ENCODE results near the gene MED27. TPM values are rescaled to one million over a fixed set of nuclear protein-coding genes. Genes with fewer than 3 reads are reported as not detected.

Gene MED27
- total RNA-seq, 1 donor from 2014 or later = 17.7 TPM

DNA sequence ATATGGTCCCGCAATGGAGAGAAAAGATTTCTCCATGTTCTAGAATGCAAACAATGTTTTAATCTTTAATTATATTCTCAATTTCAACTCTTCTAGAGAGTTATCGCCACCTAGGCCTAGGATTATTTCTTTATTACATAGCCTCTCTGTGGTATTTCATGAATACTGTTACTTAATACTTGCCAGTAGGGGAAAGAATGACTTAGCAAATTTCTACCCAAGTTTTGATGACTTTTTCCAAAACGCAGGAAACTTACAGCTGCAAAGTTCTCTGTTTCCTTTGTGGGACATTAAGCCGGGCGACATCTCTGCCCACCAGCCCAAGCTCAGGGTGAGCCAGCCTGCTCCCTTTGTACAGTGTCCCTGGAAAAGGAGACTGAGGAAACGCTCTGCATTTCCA, 73.8 kb downstream of the MED27 start:
- H3K27me3 ChIP-seq = no peaks in the 10 kb centered on the region
- DNase-seq (ENCODE audit: extremely low spot score in 2 of 2) = no peak
- no peak overlapping the region for H3K4me3 ChIP-seq
- no peak for TF ChIP-seq POLR2AphosphoS5 (IDR thresholded peaks at IDR 0.05; ENCODE audit: insufficient read depth in 1 of 2, low read depth in 1 of 2)
- no peak for TF ChIP-seq CTCF (IDR thresholded peaks at IDR 0.05)
- TF ChIP-seq POLR2A (IDR thresholded peaks at IDR 0.05) = no peak
- peaks cover 32% of the 10 kb centered on the region for H3K4me1 ChIP-seq
- no peak overlapping the region for H3K27ac ChIP-seq
- H3K36me3 ChIP-seq = no peaks in the 10 kb centered on the region
- intact Hi-C loops (cut with DNase I) = no loop called here
- H3K9me3 ChIP-seq = no peaks in the 10 kb centered on the region

GRCh38 chr9:132004323-132004722, 75.3 kb downstream of the MED27 start:
- H3K9me3 ChIP-seq = no peaks in the 10 kb centered on the region
- no peak for TF ChIP-seq POLR2AphosphoS5 (IDR thresholded peaks at IDR 0.05; ENCODE audit: insufficient read depth in 1 of 2, low read depth in 1 of 2)
- TF ChIP-seq CTCF (IDR thresholded peaks at IDR 0.05) = no peak
- no peak for TF ChIP-seq POLR2A (IDR thresholded peaks at IDR 0.05)
- H3K4me1 ChIP-seq = peaks cover 32% of the 10 kb centered on the region
- intact Hi-C loops (cut with DNase I) = no loop called here
- no peak overlapping the region for H3K4me3 ChIP-seq
- no peak overlapping the region for H3K27ac ChIP-seq
- H3K27me3 ChIP-seq = no peaks in the 10 kb centered on the region
- no peak for DNase-seq (ENCODE audit: extremely low spot score in 2 of 2)
- H3K36me3 ChIP-seq = no peaks in the 10 kb centered on the region

GRCh38 chr9:132003896-132004295, 75.8 kb downstream of the MED27 start:
- Histone ChIP-seq H3K27me3 (no peaks in the 10 kb centered on the region), H3K36me3 (no peaks in the 10 kb centered on the region), H3K4me1 (peaks cover 30% of the 10 kb centered on the region), H3K4me3 (no peak overlapping the region), H3K27ac (no peak overlapping the region), H3K9me3 (no peaks in the 10 kb centered on the region)
- TF ChIP-seq CTCF (IDR thresholded peaks at IDR 0.05) (no peak), POLR2A (IDR thresholded peaks at IDR 0.05) (no peak), POLR2AphosphoS5 (IDR thresholded peaks at IDR 0.05; ENCODE audit: insufficient read depth in 1 of 2, low read depth in 1 of 2) (no peak)
- intact Hi-C loops (cut with DNase I) = no loop called here
- no peak for DNase-seq (ENCODE audit: extremely low spot score in 2 of 2)

GRCh38 chr9:132003319-132003704, 76.4 kb downstream of the MED27 start:
- no peak for DNase-seq (ENCODE audit: extremely low spot score in 2 of 2)

More at GRCh38 chr9:132003319-132003704, 76.4 kb downstream of the MED27 start:
- H3K4me1 ChIP-seq = peaks cover 26% of the 10 kb centered on the region
- intact Hi-C loops (cut with DNase I) = no loop called here
- H3K27ac ChIP-seq = no peak overlapping the region
- H3K9me3 ChIP-seq = no peaks in the 10 kb centered on the region
- H3K4me3 ChIP-seq = no peak overlapping the region
- H3K27me3 ChIP-seq = no peaks in the 10 kb centered on the region
- TF ChIP-seq POLR2A (IDR thresholded peaks at IDR 0.05) (no peak), CTCF (IDR thresholded peaks at IDR 0.05) (no peak), POLR2AphosphoS5 (IDR thresholded peaks at IDR 0.05; ENCODE audit: insufficient read depth in 1 of 2, low read depth in 1 of 2) (no peak)
- H3K36me3 ChIP-seq = no peaks in the 10 kb centered on the region
